ENCODE measurements around the gene ADAMTSL4. TPM values are rescaled to one million over a fixed set of nuclear protein-coding genes. Genes with fewer than 3 reads are reported as not detected.

Gene ADAMTSL4
- polyA plus RNA-seq, 1 experiment = 8.6 TPM

GRCh38 chr1:150551051-150551783 is 2.0 kb downstream of the ADAMTSL4 start:
- no peak for DNase-seq (ENCODE audit: low read depth)
- CTCF ChIA-PET = interaction anchor here (0.6 to 6.2 kb wide), 7 partner anchors 8 to 428 kb away, joined by 3 to 43 read pairs (median 5); no protein-coding TSS in a partner anchor
- Histone ChIP-seq H3K36me3 (ENCODE audit: control insufficient read depth, insufficient read depth, low read length) (peaks cover 3% of the 10 kb centered on the region), H3K27me3 (ENCODE audit: control insufficient read depth, insufficient read depth, low read length) (no peaks in the 10 kb centered on the region), H3K4me3 (ENCODE audit: low read depth, low read length) (no peak overlapping the region)
- POLR2A ChIA-PET = interaction anchor here (0.7 kb wide), 2 partner anchors 63 to 986 kb away, joined by 4 to 5 read pairs; no protein-coding TSS in a partner anchor
- no peak for TF ChIP-seq CTCF (IDR thresholded peaks at IDR 0.05; ENCODE audit: insufficient read depth, low read depth, low read length)

- ChIA-PET CTCF (interaction anchor here (1.2 to 6.2 kb wide), 6 partner anchors 8 to 428 kb away, joined by 4 to 43 read pairs (median 6); no protein-coding TSS in a partner anchor), POLR2A (interaction anchor here (0.6 to 0.7 kb wide), 2 partner anchors 78 to 986 kb away, joined by 3 to 5 read pairs; no protein-coding TSS in a partner anchor)
- no peak for TF ChIP-seq CTCF (IDR thresholded peaks at IDR 0.05; ENCODE audit: insufficient read depth, low read depth, low read length)
- Histone ChIP-seq H3K27me3 (ENCODE audit: control insufficient read depth, insufficient read depth, low read length) (no peaks in the 10 kb centered on the region), H3K4me3 (ENCODE audit: low read depth, low read length) (no peak overlapping the region), H3K36me3 (ENCODE audit: control insufficient read depth, insufficient read depth, low read length) (peaks cover 3% of the 10 kb centered on the region)
- DNase-seq (ENCODE audit: low read depth) = no peak
These were observed 2.5 kb downstream of the ADAMTSL4 start for GRCh38 chr1:150551784-150552127.

GRCh38 chr1:150552128-150552910 is 3.1 kb downstream of the ADAMTSL4 start:
- Histone ChIP-seq H3K27me3 (ENCODE audit: control insufficient read depth, insufficient read depth, low read length) (no peaks in the 10 kb centered on the region), H3K4me3 (ENCODE audit: low read depth, low read length) (no peak overlapping the region), H3K36me3 (ENCODE audit: control insufficient read depth, insufficient read depth, low read length) (peaks cover 4% of the 10 kb centered on the region)
- CTCF ChIA-PET = interaction anchor here (1.2 to 6.2 kb wide), 5 partner anchors 7 to 427 kb away, joined by 5 to 43 read pairs (median 7); no protein-coding TSS in a partner anchor
- TF ChIP-seq CTCF (IDR thresholded peaks at IDR 0.05; ENCODE audit: insufficient read depth, low read depth, low read length) = no peak
- POLR2A ChIA-PET = interaction anchor here (0.6 to 0.7 kb wide), 2 partner anchors 77 to 985 kb away, joined by 3 to 5 read pairs; no protein-coding TSS in a partner anchor
- DNase-seq (ENCODE audit: low read depth) = peak; percentile 71

- H3K4me3 ChIP-seq (ENCODE audit: low read depth, low read length) = no peak overlapping the region
- no peaks in the 10 kb centered on the region for H3K27me3 ChIP-seq (ENCODE audit: control insufficient read depth, insufficient read depth, low read length)
- POLR2A ChIA-PET = no interaction called here
- DNase-seq (ENCODE audit: low read depth) = no peak
- CTCF ChIA-PET = interaction anchor here (1.2 to 6.2 kb wide), 4 partner anchors 7 to 427 kb away, joined by 5 to 43 read pairs (median 8); no protein-coding TSS in a partner anchor
- peaks cover 6% of the 10 kb centered on the region for H3K36me3 ChIP-seq (ENCODE audit: control insufficient read depth, insufficient read depth, low read length)
- TF ChIP-seq CTCF (IDR thresholded peaks at IDR 0.05; ENCODE audit: insufficient read depth, low read depth, low read length) = no peak
These were observed 3.7 kb downstream of the ADAMTSL4 start for GRCh38 chr1:150552911-150553289.

Measured in BJ (cell line).